Muscle of leg (tissue), 16 donors: ENCODE measurements around the gene JADE2. TPM values are rescaled to one million over a fixed set of nuclear protein-coding genes. Genes with fewer than 3 reads are reported as not detected.
A peak's percentile ranks its signal among the peaks of the same experiment; 100 is the strongest.

ENCODE experiments used
- DNase-seq: peaks from one replicate; pipeline ENCODE4 v3.0.0; 2013
- H3K27ac ChIP-seq: one replicate; pipeline ENCODE4 v1.5.1; 2013; ENCODE audit warnings: mild to moderate bottlenecking, low read length, control low read depth
- H3K27me3 ChIP-seq: one replicate; pipeline ENCODE4 v1.6.1; 2013; ENCODE audit warnings: low read length; ENCODE audit not compliant: control insufficient read depth, insufficient read depth
- H3K36me3 ChIP-seq: one replicate; pipeline ENCODE4 v1.6.1; 2013; ENCODE audit warnings: low read length; ENCODE audit not compliant: control insufficient read depth, insufficient read depth
- H3K4me1 ChIP-seq: one replicate; pipeline ENCODE4 v1.6.1; 2013; ENCODE audit warnings: low read length; ENCODE audit not compliant: control insufficient read depth, insufficient read depth
- H3K4me3 ChIP-seq: one replicate; pipeline ENCODE4 v1.5.1; 2013; ENCODE audit warnings: low read length, control low read depth
- H3K9me3 ChIP-seq: replicated peaks from 2 replicates; pipeline ENCODE4 v1.6.1; 2013; ENCODE audit warnings: low read depth, low read length; ENCODE audit not compliant: control insufficient read depth
- WGBS: methylation state at CpG from one replicate; pipeline ENCODE4 v1.1.5; 2013; ENCODE audit warnings: missing lambda C conversion rate; ENCODE audit not compliant: insufficient coverage; 5-methylcytosine and 5-hydroxymethylcytosine counted together
- long read RNA-seq, 11 donors: transcript quantifications; one replicate each; lab custom pipeline, GENCODE V29; 2026
- polyA plus RNA-seq, 8 donors: library from polyadenylated mRNA; unstranded; fragments of 120-200 nt; gene quantifications; one replicate each; pipeline versions ENCODE4 v1.2.1 to v1.2.3, GENCODE V29; 2013; ENCODE audit warnings: inconsistent platforms in 1 of 8, low replicate concordance in 1 of 8; ENCODE audit not compliant: insufficient read length in 8 of 8, insufficient read depth in 1 of 8
- total RNA-seq: library from RNA; stranded (reverse); fragments of 120-200 nt; gene quantifications from one replicate; pipeline ENCODE4 v1.2.4, GENCODE V29; 2013

The JADE2 gene
- total RNA-seq, result 1.3 TPM
- polyA plus RNA-seq, result 1 to 10 TPM in 5 of 8 donors, under 1 TPM in 3; 0.67 to 2.3 (median 1.1) TPM
- long read RNA-seq, donor 1, result 0 reads
- long read RNA-seq, donor 2, result 0 reads
- long read RNA-seq, donor 3, result 0 reads
- long read RNA-seq, donor 4, result 0 reads
- long read RNA-seq, donor 5, result 0 reads
- long read RNA-seq, donor 6, result 0 reads
- long read RNA-seq, donor 7, result 0 reads
- long read RNA-seq, donor 8, result 0 reads
- long read RNA-seq, donor 9, result 0 reads
- long read RNA-seq, donor 10, result 0 reads
- long read RNA-seq, donor 11, result 0 reads

- H3K27me3 ChIP-seq, result peaks cover 59% of the 10 kb centered on the region
- under 1% methylated on average over 34 of the region's 57 CpGs for WGBS
- H3K4me1 ChIP-seq, result peaks cover 24% of the 10 kb centered on the region
- peak within 1 kb of the TSS; percentile 64 for H3K4me3 ChIP-seq
- no peaks in the 10 kb centered on the region for H3K36me3 ChIP-seq
- peak within 1 kb of the TSS; percentile 72 for H3K27ac ChIP-seq
- H3K9me3 ChIP-seq, result no peaks in the 10 kb centered on the region
- DNase-seq, result peak; percentile 81
These were observed at the start of gene JADE2 for GRCh38 chr5:134524826-134525682. JADE2 (plus strand) TSS chr5:134525670; CDS start chr5:134535858, 10,188 bp downstream.

- Histone ChIP-seq H3K36me3 (no peaks in the 10 kb centered on the region), H3K27me3 (no peaks in the 10 kb centered on the region), H3K4me1 (no peaks in the 10 kb centered on the region), H3K4me3 (no peak overlapping the region), H3K27ac (no peak overlapping the region), H3K9me3 (no peaks in the 10 kb centered on the region)
- 86% methylated on average over 6 of the region's 14 CpGs for WGBS
- DNase-seq, result no peak
These were observed 47.8 kb upstream of the JADE2 start for GRCh38 chr5:134477462-134478245.

- H3K27ac ChIP-seq, result no peak overlapping the region
- no peaks in the 10 kb centered on the region for H3K36me3 ChIP-seq
- WGBS, result no CpG with 5 or more reads among the region's 4 CpGs
- DNase-seq, result no peak
- no peaks in the 10 kb centered on the region for H3K4me1 ChIP-seq
- H3K4me3 ChIP-seq, result no peak overlapping the region
- H3K27me3 ChIP-seq, result no peaks in the 10 kb centered on the region
- no peaks in the 10 kb centered on the region for H3K9me3 ChIP-seq
These were observed 45.6 kb upstream of the JADE2 start for GRCh38 chr5:134479839-134480238.

GRCh38 chr5:134489227-134489944 is 36.1 kb upstream of the JADE2 start:
- H3K4me3 ChIP-seq, result no peak overlapping the region
- H3K4me1 ChIP-seq, result no peaks in the 10 kb centered on the region
- no peaks in the 10 kb centered on the region for H3K36me3 ChIP-seq
- no peaks in the 10 kb centered on the region for H3K9me3 ChIP-seq
- no peaks in the 10 kb centered on the region for H3K27me3 ChIP-seq
- WGBS, result 75% methylated on average over 3 of the region's 7 CpGs
- DNase-seq, result no peak
- no peak overlapping the region for H3K27ac ChIP-seq

- no peaks in the 10 kb centered on the region for H3K27me3 ChIP-seq
- H3K9me3 ChIP-seq, result no peaks in the 10 kb centered on the region
- 79% methylated on average over 9 of the region's 9 CpGs for WGBS
- no peaks in the 10 kb centered on the region for H3K36me3 ChIP-seq
- no peaks in the 10 kb centered on the region for H3K4me1 ChIP-seq
- DNase-seq, result no peak
- H3K27ac ChIP-seq, result no peak overlapping the region
- no peak overlapping the region for H3K4me3 ChIP-seq
These were observed 35.1 kb upstream of the JADE2 start for GRCh38 chr5:134490255-134490924.

- Histone ChIP-seq H3K9me3 (no peaks in the 10 kb centered on the region), H3K4me1 (no peaks in the 10 kb centered on the region), H3K27ac (no peak overlapping the region), H3K4me3 (no peak overlapping the region), H3K27me3 (no peaks in the 10 kb centered on the region), H3K36me3 (no peaks in the 10 kb centered on the region)
- DNase-seq, result no peak
- 48% methylated on average over 8 of the region's 8 CpGs for WGBS
These were observed 34.6 kb upstream of the JADE2 start for GRCh38 chr5:134490925-134491271.

- DNase-seq, result no peak
- Histone ChIP-seq H3K27ac (no peak overlapping the region), H3K4me1 (no peaks in the 10 kb centered on the region), H3K4me3 (no peak overlapping the region), H3K27me3 (no peaks in the 10 kb centered on the region), H3K9me3 (no peaks in the 10 kb centered on the region), H3K36me3 (no peaks in the 10 kb centered on the region)
- 93% methylated on average over 6 of the region's 9 CpGs for WGBS
These were observed 33.5 kb upstream of the JADE2 start for GRCh38 chr5:134491841-134492442.

GRCh38 chr5:134492568-134492967 is 32.9 kb upstream of the JADE2 start:
- Histone ChIP-seq H3K27ac (no peak overlapping the region), H3K4me1 (no peaks in the 10 kb centered on the region), H3K9me3 (no peaks in the 10 kb centered on the region), H3K4me3 (no peak overlapping the region), H3K36me3 (no peaks in the 10 kb centered on the region), H3K27me3 (no peaks in the 10 kb centered on the region)
- WGBS, result 71% methylated on average over 3 of the region's 6 CpGs
- no peak for DNase-seq

- Histone ChIP-seq H3K4me3 (no peak overlapping the region), H3K27ac (no peak overlapping the region), H3K9me3 (no peaks in the 10 kb centered on the region), H3K27me3 (no peaks in the 10 kb centered on the region), H3K4me1 (no peaks in the 10 kb centered on the region), H3K36me3 (no peaks in the 10 kb centered on the region)
- 83% methylated on average over 3 of the region's 4 CpGs for WGBS
- DNase-seq, result no peak
These were observed 31.9 kb upstream of the JADE2 start for GRCh38 chr5:134493461-134494055.
